GM21576 (cell line): ENCODE data around the gene PACSIN1.

Source experiments
- ATAC-seq: cut with Tn5 transposase; IDR thresholded peaks from one replicate; pipeline ENCODE4 v1.9.1; 2021; ENCODE audit warnings: mild to moderate bottlenecking, moderate library complexity; ENCODE audit not compliant: unreplicated experiment

Gene PACSIN1

DNA sequence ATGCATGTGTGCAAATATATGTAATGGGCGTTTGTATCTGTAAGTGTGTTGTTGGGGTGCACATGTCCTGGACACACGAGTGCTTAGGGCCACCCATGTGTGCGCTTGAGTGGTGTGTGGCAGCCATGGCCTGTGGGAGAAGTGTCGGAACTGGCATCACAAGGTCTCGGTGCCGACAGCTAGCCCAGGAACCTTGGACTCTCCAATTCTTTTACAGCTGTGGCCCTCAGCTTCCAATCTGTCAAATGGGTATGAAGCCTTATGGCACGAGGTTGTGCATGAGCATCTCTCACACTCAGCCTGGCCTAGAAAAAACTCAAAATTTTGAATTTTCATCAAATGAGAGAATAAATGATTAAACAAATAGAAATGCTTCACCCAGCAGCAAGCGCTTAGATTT lies 48.2 kb downstream of the PACSIN1 start:
- ATAC-seq, result no peak

DNA sequence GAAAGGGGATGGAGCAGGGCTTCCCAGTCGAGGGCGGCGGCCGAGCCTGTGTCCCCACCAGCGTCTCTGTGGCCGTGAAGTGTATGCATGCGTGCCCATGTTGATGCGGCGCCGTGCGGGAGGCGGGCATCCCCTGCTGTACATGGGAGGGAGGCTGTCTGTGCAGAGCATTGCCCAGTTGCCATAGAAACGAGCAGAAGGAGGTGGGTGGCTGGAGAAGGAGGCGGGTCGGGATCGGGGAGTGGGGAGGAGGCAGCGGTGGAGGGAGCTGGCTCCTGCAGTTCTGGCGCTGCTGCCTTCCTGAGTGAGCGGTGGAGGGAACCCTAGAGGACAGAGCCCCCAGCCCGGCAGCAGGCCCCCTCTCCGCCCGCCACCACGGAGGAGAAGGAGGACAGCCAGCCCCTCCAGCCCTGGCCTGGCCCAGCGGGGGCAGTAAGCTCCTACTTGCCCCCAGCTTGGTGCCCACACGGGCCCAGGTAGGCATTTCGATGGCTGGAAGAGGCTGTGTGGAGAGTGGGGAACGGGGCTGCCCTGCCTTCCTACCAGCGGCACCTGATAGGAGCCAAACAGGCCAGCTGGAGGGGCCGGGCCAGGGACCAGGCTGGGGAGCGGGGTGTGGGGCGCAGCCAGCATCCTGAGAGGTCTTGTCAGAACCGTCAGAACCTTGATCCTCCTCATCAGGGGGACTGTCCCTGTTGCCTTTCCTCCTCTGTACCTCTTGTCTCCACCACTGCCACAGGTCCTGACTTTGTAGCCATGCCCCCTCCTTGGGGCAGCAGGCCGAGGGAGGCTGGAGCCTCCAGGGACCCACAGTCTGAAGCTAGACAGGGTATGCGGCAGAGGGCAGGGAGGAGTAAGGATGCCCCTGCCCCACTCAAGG lies 49.0 kb downstream of the PACSIN1 start:
- ATAC-seq, result no peak

DNA sequence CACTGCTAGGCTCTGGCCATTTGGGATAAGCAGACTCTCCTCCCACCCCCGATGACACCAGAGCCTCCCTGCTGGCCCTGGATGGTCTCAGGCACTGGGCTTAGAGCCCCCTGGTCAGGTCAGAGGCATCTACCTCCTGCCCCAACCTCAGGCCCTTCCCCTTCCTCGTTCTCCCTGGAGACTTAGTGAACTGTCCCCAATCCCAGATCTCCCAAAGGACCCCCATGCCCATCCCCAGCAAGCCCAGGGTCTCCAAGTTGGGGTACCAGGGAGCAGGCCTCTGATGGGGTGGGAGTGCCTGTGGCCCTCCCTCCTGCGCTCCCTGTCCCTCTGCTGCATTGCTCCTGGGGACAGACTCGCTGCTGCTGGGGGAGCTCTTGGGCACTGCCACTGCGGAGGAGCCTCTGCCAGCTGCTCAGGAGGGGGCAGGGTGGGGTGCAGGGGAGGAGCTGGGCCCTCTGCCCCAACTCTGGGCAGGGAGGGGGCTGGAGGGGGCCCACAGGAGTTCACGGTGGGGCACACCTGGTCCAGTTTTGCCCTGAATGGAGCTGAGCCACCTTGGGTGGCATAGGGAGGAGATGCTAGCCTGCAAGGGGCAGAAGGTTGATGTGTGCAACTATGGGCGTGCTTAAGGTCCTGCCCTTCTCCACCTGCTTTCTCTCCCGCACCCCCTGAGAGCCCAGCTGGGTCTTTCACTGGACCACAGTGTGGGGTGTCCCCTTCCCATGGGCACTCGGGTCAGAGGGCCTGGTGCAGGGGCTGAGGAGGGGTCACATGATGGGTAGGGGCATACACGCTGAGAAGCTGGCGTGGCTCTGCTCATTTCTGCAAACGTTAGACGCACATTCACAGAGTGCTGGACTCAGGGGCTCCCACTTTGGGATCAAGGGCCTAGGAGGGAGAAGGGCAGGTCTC lies 49.9 kb downstream of the PACSIN1 start:
- no peak for ATAC-seq

DNA sequence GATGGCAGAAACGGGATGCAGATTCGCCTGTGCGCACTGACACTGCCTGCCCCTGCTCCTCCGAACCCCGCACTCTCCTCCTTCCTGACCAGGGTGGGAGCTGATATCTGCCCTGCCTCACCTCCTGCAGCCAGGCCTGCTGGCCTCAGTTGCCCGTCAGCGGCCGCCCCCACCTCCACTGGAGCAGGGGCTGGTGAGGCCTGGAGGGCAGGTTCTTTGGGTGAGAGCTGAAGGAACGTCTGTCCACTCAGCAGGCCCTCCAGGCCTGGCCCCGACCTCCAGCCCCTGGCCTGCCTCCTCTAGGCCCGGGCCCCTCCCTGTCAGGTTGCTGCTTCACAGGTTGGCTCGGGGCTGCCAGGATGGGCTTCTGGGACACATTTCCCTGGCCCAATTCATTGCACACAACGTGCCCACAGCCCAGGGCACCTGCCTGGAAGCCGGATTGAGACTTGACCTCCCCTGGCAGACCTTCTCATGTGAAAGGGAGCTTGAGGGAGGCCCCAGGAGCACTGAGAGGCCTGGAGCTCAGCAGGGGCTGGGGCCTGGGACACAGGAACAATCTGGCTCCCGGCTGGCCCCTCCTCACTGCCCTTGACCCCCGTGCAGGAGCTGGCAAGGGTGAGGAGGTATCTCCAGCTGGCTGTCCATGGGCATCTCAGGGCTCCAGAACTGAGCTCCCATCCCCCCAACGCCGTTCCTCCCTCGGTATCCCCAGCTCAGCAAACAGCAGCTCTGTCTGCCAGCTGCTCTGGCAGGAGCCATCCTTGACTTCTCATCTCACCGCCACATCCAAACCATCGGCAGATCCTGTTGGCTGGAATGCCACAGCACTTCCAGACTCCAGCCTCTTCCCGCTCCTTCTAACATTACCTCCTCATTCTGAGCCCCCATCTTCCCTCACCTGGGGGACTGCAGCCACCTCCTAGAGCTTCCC lies 50.8 kb downstream of the PACSIN1 start:
- no peak for ATAC-seq

DNA sequence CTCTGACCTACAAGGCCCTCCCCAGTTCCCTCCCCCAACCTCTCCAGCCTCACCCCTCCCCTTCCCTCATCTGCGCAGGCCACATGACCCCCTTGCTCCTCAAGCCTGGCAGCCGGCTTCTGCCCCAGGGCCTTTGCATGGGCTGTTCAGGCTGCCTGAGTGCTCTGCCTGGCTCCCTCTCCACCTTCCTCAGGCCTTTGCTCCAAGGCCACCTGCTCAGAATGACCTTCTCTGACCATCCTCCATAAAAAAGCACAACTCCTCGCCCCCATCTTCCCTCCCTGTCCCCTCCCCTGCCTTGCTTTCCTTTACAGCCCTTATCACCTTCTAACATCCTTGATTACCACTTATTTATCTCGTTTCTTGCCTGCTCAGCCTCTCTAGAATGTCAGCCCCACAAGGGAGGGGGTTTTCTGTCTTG lies 51.6 kb downstream of the PACSIN1 start:
- ATAC-seq, result no peak

DNA sequence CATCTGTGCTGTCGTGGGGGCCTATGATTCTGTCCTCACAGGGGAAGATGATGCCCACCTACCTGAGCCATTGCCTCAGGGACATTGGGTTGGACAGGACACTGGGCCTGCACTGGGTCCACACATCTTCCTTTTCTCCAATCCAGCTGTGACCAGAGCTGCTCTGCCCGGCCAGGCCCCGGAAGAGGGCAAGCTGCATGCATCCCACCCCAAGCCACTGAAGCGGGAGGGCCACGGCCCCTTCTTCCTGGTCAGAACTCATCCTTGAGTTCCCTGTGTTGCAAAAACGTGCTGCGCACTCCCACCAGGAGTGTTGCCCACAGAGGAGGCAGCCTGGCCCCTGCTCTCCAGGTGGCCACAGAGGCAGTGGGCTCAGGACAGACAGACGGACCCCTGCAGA lies 52.1 kb downstream of the PACSIN1 start:
- no peak for ATAC-seq

DNA sequence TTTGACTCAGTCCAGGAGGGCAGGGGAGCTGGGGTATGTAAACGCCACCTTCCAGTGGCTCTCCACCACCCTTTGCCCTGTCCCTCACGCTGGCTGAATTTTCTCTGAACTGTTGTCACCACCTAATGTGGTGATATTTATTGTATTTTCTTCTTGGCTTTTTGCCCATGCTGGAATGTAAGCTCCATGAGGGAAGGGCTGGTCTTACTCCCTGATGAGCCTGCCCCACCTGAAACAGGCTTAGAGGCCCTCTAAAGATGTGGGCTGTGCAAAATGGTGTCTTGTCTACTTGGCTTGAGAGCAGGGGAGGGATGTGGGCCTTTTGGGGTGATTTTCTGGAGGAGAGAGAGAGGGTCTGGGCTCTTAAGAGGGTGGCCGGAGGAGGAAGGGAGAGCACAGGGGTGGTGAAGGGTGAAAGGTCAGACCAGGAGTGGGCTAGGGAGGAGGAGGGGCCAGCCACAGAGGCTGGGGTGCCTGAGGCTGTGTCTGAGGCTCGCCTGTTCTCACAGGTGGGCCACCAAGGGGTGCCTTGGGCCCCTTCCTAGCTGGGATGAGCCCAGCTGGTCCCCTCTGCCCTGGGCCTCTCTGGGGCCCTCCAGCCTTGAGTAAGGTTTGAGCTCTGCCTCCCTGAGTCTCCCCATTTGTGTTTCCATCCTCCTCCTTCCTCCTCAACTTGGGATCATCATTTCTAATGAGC lies 52.9 kb downstream of the PACSIN1 start:
- ATAC-seq, result no peak

DNA sequence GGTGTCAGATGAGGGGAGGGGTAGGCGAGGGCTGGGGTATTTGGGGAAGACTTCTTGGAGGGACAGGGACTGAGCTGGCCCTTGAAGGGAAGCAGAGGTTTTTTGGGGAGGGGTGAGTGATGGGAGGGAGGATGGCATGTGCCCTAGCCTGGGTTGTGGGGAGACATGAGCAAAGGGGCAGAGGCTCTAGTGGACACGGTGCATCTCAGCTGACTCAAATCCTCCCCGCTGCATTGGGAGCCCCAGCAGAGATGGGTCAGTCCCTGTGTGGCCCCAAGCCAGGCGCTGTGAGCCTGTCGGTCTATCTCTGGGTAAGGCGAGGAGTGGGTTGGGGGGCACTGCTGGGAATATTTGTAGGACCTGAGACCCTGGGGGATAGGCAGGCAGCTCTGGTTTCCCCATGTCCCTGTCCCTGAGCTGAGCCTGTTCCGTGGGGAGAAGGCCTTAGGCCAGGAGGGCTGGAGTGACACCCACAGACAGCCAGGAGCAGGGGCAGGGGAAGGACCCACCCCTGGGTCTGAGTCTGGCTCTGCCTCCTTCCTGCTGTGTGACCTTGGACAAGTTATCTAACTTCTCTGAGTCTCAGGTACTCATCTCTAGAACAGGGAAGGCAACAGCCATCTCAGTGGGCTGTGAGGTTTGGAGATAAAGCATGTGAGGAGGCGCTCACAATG lies 54.2 kb downstream of the PACSIN1 start:
- no peak for ATAC-seq

DNA sequence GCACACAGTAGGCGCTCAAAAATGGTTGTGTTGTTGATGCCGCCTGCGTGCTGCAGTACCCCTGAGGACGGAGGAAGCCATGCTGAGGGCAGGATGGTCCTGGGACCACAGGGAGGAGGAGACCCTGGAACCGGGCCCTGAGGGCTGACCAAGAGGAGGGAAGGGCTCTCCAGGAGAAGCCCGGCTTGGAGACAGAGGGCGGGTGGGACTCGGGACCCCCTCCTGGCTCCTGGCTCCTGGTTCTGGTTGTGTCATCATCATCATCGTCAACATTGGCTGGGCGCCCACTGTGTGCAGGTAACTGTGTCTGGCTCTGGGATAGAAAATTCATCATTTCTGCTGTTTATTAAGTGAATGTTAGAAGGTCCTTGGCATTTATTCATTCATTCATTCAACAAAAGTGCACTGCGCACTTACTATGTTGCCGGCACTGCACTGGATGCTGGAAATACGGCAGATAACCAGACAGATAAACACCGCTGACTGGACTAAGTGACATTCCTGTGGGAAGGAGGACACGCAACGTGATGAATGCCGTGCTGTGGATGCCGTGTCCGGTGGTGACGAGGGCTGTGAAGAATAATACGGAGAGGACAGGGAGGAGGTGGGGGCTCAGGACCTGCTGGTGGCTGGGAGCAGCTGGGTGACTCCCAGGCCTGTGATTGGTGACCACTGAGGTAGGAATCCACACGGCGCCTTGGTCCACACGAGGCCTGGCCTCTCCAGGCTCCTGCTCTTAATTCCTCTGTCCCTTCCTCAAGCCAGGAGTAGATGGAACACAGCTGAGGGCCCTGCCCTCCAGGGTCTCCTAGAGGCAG lies 55.0 kb downstream of the PACSIN1 start:
- no peak for ATAC-seq

DNA sequence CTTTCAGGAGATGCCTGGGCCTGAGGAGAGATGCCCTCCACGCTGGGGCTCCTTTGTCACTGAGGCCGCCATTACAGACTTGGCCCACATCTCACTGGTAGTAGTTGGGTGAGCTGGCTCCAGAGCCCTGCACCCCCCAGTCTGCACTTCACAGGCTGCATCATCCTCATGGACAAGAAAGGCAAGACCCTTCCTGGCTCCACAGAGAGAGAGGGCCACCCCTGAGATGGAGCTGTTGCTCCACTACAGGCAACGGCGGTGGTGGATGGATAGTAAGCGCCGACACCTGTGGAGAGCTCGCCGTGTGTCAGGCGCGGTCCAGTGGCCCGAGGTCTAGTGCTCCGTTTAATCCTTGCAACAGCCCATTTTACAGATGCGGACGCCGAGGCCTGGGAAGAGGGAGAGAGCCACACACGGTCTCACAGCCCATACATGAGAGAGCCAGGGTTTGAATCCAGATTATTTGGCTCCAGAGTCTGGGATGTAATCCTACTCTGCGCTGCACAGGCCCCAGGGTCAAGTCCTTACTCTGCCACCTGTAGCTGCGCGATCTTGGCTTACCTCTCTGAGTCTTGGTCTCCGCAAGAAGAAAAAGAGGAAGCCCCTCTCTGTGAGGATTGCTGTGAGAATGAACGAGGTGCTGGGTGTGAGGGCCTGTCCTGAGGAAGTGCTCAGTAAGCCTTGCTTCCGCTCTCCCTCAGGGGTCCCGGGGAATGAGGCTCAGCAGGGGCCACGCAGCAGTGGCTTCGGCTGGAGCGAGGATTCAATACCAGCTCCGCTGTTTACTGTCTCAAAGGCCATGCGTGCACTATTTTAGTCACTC lies 55.8 kb downstream of the PACSIN1 start:
- no peak for ATAC-seq

DNA sequence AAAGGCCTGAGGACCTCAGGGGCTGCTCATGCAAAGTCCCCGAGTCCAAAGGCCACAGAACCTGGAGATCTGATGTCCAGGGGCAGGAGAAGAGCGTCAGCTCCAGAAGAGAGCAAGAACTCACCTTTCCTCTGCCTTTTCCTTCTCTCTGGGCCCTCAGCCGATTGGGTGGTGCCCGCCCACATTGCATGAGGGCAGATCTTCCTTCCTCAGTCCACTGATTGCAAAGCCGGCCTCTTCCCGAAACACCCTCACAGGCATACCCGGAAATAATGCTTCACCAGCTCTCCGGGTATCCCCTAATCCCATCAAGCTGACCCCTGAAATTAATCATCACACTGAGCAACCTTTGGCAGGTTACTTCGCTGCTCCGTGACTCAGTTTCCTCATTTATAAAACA lies 56.9 kb downstream of the PACSIN1 start:
- no peak for ATAC-seq

DNA sequence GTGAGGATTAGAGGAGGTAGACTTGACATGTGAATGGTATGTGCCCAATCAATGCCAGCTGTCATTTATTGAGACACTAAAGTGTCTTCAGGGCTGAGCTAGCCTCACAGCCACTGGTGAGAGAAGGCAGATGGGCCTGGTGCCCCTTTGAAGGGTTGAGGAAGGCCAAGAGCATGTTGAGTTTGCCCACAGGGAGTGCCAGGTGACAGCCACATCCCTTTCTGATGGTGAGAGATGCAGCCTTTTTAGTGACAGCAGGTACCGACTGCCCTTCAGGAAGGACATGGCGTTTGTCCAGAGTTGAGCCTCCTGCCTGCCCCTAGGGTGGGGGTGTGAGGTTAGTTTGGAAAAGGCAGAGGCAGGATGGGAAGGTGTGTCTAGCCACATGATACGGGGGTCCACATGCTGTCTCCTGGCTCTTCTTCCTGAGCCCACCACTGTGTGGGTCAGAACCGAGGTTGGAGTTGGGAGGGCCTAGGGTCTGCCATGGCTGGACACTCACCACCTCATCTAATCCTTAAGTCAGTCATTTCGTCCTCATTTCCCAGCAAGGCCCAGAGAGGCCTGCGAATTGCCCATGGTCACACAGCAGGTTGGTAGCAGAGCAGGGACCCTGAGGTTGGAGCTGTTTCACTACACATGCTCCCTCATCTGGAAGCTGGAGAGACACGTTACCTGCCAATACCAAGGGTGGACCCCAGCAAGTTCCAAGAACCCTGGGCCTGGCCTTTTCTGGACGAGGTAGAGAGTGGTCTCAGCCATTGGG lies 57.7 kb downstream of the PACSIN1 start:
- ATAC-seq, result no peak

DNA sequence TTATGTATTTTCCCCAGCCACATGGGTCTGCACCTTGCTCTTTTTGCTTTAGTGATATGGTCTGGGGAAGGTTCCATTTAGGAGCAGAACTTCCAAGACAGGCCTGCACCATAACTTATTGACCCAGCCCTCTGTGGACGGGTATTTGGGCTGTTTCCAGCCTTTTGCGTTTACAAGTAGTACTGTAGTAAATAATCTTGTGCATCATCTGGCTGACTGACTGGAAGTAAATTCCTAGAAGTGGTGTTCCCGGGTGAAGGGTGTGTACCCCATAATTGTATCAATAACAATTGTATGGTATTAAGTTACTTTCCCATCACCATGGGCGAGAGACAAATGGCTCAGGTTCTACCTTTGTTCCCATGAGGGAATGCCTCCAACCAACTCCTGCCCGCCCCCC lies 58.6 kb downstream of the PACSIN1 start:
- no peak for ATAC-seq

DNA sequence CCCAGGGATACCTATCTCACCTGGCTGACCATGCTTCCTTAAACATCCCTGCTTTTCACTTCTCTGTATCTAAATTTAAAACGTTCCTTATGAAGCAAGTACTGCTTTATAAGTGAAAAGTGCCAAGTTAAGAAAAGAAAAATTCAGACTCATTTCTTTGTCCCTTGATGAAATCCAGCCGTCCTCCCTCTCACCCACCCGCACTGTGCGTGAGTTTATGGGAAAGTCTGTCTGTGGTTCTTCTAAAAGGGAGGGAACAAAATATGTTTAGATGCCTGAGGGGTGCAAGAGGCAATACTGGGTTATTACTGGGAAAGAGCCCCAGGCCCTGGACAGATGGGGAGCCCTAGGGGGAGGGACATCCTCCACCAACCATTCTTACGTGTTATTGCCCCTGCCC lies 59.1 kb downstream of the PACSIN1 start:
- ATAC-seq, result no peak

DNA sequence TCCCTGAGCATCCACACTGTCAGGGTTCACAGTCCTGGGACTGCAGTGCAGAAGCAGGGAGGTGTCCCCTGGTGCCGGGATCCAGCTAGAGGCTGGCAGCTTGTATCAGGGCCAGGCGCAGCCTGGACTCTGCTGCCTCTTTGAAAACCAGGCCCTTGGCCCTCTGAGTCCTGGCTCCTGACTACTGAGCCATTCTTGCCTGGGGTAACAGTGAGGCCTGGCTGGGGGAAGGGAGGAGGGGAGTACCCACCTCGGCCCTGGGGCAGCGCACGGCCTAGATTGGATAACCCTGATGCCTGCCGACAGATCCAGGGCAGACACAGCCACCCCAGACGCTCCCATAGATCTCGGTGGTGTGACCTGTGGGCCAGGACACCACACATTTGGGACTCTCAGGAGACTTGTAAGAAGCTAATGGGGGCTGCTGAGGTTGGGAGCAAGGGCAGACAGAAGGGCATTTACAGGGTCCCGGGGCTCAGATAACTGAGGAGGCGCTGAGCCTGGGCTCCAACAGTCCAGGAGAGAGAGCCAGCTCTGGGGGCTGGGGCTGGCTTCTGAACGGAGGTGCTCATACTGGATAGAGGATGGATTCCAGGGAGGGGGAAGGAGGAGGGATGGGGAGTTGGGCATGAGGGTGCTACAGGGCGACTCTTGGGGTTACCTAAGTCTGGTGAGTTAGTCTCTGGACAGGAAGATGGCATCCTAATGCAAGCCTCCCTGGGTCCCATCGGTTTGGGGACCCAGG lies 59.7 kb downstream of the PACSIN1 start:
- ATAC-seq, result no peak

DNA sequence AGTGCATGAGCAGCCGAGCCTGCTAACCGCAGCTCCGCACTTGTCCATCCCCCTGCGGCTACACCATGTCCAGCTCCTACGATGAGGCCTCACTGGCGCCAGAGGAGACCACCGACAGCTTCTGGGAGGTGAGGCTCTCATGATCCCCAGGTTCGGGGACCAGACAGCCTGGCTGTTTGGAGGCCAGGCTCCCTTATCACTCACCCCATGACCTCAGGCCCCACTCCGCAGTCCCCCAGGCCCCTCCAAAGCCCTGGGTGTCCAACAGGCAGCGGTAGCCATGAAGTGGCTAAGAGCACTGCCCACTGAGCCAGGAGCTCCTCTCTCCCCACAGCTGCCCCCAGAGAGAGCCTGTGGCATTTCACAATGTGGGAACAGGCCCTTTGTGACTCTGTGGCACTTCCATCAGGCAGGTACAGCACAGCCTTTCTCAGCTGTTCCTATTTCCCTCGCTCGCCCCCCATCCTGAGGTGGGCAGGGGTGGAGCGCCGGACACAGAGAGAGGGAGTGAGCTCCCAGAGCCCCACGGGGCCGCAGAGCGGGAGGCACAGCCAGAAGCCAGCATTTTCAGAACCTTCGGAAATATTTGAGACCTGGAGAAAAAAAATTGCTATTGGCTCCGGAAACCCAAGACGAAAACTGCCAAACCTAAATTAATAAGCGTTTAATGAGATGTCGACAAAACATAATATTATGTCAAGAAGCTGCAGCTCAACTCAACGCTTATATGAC lies 60.5 kb downstream of the PACSIN1 start:
- ATAC-seq, result no peak
